Stimulated activated CD4-positive, alpha-beta T cell treated with anti-CD3 and anti-CD28 coated beads, Interleukin-12 subunit alpha, Interleukin-12 subunit beta, amount 100 ng/mL, for 24 hours (primary cell): ENCODE data around the gene CACNA1I.

Experiments
- DNase-seq, 2 experiments: peaks; one replicate each; pipeline ENCODE4 v3.0.0-alpha.2; 2020; ENCODE audit warnings: low read depth in 2 of 2

Gene CACNA1I

GRCh38 chr22:39648630-39648950 lies 78.0 kb downstream of the CACNA1I start:
- no peak for DNase-seq

DNA sequence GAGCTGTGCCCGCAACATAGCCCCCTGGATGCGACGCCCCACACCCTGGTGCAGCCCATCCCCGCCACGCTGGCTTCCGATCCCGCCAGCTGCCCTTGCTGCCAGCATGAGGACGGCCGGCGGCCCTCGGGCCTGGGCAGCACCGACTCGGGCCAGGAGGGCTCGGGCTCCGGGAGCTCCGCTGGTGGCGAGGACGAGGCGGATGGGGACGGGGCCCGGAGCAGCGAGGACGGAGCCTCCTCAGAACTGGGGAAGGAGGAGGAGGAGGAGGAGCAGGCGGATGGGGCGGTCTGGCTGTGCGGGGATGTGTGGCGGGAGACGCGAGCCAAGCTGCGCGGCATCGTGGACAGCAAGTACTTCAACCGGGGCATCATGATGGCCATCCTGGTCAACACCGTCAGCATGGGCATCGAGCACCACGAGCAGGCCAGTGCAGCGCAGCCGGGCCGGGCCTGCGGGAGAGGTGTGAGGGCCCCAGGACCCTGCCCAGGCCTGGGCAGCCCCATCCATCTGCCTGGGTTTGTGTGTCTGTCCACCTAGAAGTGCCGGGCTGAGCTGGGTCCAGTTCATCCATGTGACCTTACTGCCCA lies 79.0 kb downstream of the CACNA1I start:
- DNase-seq, result no peak

GRCh38 chr22:39651053-39651996 lies 80.8 kb downstream of the CACNA1I start:
- DNase-seq, result no peak

GRCh38 chr22:39652990-39653786 lies 82.6 kb downstream of the CACNA1I start:
- DNase-seq, result no peak

DNA sequence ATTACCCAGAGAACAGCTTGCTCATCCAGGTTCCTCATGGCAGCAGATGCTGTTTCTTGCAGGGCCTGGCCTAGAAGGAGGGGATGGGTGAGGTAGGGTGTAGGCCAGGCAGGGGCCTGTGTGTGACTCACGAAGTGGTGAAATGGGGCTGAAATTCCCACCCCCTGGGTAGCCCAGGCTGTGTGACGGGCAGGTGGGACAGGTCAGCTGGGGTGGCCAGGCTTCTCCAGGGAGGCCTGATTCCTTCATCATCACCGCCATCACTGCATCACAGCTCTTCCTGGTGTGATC lies 83.2 kb downstream of the CACNA1I start:
- DNase-seq, result no peak

GRCh38 chr22:39654131-39654926 lies 83.8 kb downstream of the CACNA1I start:
- no peak for DNase-seq

GRCh38 chr22:39655004-39655579 lies 84.5 kb downstream of the CACNA1I start:
- no peak for DNase-seq

GRCh38 chr22:39655831-39656230 lies 85.3 kb downstream of the CACNA1I start:
- DNase-seq, result no peak

- DNase-seq, result no peak
These were observed 86.2 kb downstream of the CACNA1I start for GRCh38 chr22:39656495-39657490.

GRCh38 chr22:39658367-39658766 lies 87.8 kb downstream of the CACNA1I start:
- no peak for DNase-seq

- no peak for DNase-seq
These were observed 88.4 kb downstream of the CACNA1I start for GRCh38 chr22:39658806-39659463.

DNA sequence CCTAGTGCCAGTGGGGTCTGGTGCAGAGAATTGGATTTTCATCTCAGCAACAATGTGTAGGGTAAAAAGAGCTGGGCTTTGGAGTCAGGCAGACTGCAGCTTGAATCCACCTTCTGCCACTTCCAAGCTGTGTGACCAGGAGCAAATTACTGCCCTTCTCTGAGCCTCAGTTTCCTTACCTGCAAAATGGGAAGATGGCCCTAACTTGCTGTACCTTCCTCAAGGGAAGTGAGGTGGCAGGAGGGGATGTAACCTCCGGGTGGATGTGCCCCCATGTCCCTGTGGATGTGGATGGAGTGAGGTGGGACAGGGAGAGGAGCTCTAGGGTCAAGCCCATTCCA lies 90.9 kb downstream of the CACNA1I start:
- DNase-seq, result no peak

DNA sequence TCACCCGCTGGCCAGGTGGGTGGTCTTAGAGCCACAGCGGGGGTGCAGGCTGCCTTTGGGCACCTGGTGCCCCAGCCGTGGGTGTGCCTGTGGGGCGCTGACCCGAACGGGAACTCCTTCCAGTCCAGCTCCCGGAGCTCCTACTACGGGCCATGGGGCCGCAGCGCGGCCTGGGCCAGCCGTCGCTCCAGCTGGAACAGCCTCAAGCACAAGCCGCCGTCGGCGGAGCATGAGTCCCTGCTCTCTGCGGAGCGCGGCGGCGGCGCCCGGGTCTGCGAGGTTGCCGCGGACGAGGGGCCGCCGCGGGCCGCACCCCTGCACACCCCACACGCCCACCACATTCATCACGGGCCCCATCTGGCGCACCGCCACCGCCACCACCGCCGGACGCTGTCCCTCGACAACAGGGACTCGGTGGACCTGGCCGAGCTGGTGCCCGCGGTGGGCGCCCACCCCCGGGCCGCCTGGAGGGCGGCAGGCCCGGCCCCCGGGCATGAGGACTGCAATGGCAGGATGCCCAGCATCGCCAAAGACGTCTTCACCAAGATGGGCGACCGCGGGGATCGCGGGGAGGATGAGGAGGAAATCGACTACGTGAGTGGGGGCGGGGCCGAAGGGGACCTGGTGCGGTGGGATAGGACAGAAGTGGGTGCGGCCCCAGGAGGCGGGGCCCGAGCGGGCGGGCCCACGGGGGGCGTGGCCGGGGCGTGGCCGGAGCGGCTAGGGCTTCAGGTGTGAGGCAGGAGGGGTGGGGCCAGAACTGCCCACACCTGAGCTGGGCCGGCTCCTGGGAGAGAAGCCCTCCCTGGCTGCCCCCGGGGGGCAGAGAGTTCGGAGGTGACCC lies 91.5 kb downstream of the CACNA1I start:
- peak; percentile 53 to 76 for DNase-seq

DNA sequence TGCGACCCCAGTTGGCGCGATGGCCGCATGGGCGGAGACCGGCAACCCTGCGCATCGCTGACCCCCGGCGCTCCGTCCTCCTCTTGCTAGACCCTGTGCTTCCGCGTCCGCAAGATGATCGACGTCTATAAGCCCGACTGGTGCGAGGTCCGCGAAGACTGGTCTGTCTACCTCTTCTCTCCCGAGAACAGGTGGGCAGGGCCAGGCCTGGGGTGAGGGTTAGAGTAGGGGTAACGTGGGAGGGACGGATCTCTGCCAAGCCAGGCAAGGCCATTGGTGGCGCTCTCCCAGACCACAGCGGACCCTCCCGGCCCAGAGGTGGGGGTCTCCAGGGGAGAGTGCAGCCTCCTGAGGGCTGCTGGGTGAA lies 92.1 kb downstream of the CACNA1I start:
- no peak for DNase-seq

- no peak for DNase-seq
These were observed 93.2 kb downstream of the CACNA1I start for GRCh38 chr22:39663751-39664150.

DNA sequence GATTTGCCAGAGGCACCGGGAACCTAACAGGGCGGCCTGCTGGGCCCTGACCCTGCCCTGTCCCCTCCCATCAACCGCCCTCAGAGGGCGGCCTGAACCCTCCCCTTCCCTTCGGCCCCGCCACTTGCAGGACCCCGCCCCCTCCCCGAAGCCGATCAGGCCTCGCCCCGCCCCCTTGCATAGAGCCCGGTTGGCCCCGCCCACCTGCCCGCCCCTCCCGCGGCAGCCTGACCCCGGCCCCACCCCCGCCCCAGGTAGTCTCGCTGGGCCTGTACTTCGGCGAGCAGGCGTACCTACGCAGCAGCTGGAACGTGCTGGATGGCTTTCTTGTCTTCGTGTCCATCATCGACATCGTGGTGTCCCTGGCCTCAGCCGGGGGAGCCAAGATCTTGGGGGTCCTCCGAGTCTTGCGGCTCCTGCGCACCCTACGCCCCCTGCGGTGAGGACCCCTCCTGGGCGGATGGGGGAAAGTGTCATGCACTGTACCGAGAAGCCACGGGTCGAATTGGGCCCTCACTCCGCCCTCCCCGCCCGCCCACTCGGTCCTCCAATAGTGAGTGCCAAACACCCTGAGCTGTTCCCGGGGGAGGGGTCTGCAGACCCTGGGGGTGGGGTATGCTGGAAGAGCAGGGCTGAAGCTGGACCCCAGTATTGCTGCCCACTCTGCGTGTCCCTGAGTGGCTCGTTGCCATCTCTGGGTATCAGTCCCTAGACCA lies 94.1 kb downstream of the CACNA1I start:
- peak in 1 of 2 experiments; percentile 24 for DNase-seq

GRCh38 chr22:39665229-39665628 lies 94.7 kb downstream of the CACNA1I start:
- no peak for DNase-seq

GRCh38 chr22:39665661-39666431 lies 95.3 kb downstream of the CACNA1I start:
- no peak for DNase-seq
